HepG2 (cell line): ENCODE results near the gene ALDH3A2. TPM values are rescaled to one million over a fixed set of nuclear protein-coding genes. Genes with fewer than 3 reads are reported as not detected.
A peak's percentile ranks its signal among the peaks of the same experiment; 100 is the strongest.

Source experiments
- ASH2L ChIP-seq: fragments of 300-600, 200-600 bp; sonication (generic); IDR thresholded peaks from 2 replicates; pipeline ENCODE4 v1.7.0; 2017; ENCODE audit warnings: low read depth, mild to moderate bottlenecking, moderate library complexity, mixed read lengths, low read length; ENCODE audit not compliant: insufficient read length
- MIER3 ChIP-seq: IDR thresholded peaks from 2 replicates; pipeline ENCODE4 v1.6.1; 2016; ENCODE audit warnings: missing compliant biosample characterization, borderline replicate concordance
- SP140L ChIP-seq: sonication (generic); formaldehyde crosslinking; IDR thresholded peaks from 2 replicates; pipeline ENCODE4 v1.4.0; 2020; ENCODE audit warnings: missing genetic modification reagents, borderline replicate concordance
- TBX2 ChIP-seq: sonication (generic); formaldehyde crosslinking; IDR thresholded peaks from 2 replicates; pipeline ENCODE4 v1.5.0; 2020; ENCODE audit warnings: missing genetic modification reagents, mild to moderate bottlenecking, borderline replicate concordance
- TIGD3 ChIP-seq: sonication (generic); formaldehyde crosslinking; IDR thresholded peaks from 2 replicates; pipeline ENCODE4 v1.5.1; 2020; ENCODE audit warnings: mild to moderate bottlenecking, missing genetic modification reagents, borderline replicate concordance
- ZFP41 ChIP-seq: sonication (generic); formaldehyde crosslinking; IDR thresholded peaks from 2 replicates; pipeline ENCODE4 v1.4.0; 2020; ENCODE audit warnings: mild to moderate bottlenecking, missing genetic modification reagents, borderline replicate concordance
- ZNF17 ChIP-seq: sonication (generic); formaldehyde crosslinking; IDR thresholded peaks from 2 replicates; pipeline ENCODE4 v1.5.0; 2020; ENCODE audit warnings: mild to moderate bottlenecking, missing genetic modification reagents
- ZNF704 ChIP-seq: sonication (generic); formaldehyde crosslinking; IDR thresholded peaks from 2 replicates; pipeline ENCODE4 v1.8.1; 2023; ENCODE audit warnings: mild to moderate bottlenecking, inconsistent platforms, moderate library complexity, missing genetic modification reagents, borderline replicate concordance
- ZNF770 ChIP-seq: sonication (generic); formaldehyde crosslinking; IDR thresholded peaks from 2 replicates; pipeline ENCODE4 v1.5.0; 2020; ENCODE audit warnings: mild to moderate bottlenecking, missing genetic modification reagents
- polyA plus RNA-seq, 8 experiments: library from polyadenylated mRNA; depleted of rRNA in 3 of 8; stranded (reverse) in 7 of 8; unstranded in 1 of 8; fragments of >200 nt; fragmentation: Illumina TruSeq in 4 of 8; extraction: Trizol in 4 of 8; gene quantifications; 2 replicates each; pipeline versions ENCODE4 v1.2.1 to v1.2.3, GENCODE V29; 2011 to 2016; ENCODE audit warnings: low read depth in 4 of 8, missing spikeins in 1 of 8, mixed read lengths in 1 of 8; ENCODE audit not compliant: insufficient read depth in 1 of 8
- total RNA-seq, 5 experiments: library from RNA; depleted of rRNA; stranded (reverse); fragments of >200 nt; fragmentation: Illumina TruSeq; extraction: Trizol; gene quantifications; 2 replicates each; pipeline ENCODE4 v1.2.3, GENCODE V29; 2016; ENCODE audit warnings: low read depth in 1 of 5
- TF ChIP-seq, protein P1 (sequence below): sonication (generic); formaldehyde crosslinking; IDR thresholded peaks from 2 replicates; pipeline ENCODE4 v1.5.1; 2020; ENCODE audit warnings: mild to moderate bottlenecking, missing genetic modification reagents, moderate library complexity
- TF ChIP-seq, protein P2 (sequence below): sonication (generic); formaldehyde crosslinking; IDR thresholded peaks from 2 replicates; pipeline ENCODE4 v1.9.0; 2021; ENCODE audit warnings: mild to moderate bottlenecking, missing genetic modification reagents

ALDH3A2 gene
- total and polyA plus RNA-seq, 2 of the 13 experiments (the other 11 are each of a cell fraction or from before 2014, with no cell fraction given): 80.8 to 180 TPM

DNA sequence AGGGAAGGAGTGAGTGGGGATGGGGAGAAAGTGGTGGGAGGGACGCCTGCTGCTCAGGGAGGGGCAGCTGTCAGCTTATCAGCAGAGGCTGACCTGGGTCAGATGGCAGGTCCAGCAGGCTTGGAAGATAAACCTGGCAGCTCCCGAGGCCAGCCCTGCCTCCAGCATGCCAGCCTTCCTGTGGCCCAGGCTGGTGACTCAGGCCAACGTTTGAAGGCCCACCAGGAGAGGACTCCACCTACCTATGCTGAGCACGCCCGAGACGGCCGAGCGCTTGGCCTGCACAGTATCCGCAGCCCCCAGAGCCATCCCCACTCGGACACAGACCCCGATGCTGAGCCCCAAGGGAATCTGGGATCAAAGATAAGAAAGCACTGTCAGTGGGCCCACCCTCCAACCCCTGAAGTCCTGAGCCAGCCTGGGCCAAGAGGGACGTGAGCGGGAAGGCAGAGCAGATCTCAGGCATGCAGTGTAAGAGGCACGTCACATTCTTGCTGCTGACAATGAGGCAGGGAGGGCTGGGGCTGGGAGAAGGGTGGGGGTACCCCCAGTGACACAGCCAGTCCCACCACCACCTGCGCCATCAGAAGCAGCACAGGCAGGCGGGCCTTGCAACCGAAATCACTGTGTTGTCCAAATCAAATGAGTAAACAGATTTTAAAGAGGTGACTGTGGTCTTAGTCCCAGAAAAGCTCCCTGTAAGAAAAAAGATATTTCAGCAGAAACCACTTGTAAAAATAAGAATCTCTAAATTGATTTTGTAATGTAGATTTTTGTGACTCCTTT, 55.5 kb downstream of the ALDH3A2 start (continued):
- TF ChIP-seq, protein P1, sequence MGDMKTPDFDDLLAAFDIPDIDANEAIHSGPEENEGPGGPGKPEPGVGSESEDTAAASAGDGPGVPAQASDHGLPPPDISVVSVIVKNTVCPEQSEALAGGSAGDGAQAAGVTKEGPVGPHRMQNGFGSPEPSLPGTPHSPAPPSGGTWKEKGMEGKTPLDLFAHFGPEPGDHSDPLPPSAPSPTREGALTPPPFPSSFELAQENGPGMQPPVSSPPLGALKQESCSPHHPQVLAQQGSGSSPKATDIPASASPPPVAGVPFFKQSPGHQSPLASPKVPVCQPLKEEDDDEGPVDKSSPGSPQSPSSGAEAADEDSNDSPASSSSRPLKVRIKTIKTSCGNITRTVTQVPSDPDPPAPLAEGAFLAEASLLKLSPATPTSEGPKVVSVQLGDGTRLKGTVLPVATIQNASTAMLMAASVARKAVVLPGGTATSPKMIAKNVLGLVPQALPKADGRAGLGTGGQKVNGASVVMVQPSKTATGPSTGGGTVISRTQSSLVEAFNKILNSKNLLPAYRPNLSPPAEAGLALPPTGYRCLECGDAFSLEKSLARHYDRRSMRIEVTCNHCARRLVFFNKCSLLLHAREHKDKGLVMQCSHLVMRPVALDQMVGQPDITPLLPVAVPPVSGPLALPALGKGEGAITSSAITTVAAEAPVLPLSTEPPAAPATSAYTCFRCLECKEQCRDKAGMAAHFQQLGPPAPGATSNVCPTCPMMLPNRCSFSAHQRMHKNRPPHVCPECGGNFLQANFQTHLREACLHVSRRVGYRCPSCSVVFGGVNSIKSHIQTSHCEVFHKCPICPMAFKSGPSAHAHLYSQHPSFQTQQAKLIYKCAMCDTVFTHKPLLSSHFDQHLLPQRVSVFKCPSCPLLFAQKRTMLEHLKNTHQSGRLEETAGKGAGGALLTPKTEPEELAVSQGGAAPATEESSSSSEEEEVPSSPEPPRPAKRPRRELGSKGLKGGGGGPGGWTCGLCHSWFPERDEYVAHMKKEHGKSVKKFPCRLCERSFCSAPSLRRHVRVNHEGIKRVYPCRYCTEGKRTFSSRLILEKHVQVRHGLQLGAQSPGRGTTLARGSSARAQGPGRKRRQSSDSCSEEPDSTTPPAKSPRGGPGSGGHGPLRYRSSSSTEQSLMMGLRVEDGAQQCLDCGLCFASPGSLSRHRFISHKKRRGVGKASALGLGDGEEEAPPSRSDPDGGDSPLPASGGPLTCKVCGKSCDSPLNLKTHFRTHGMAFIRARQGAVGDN (CRISPR knock-in tag): peak; percentile 89
- TF ChIP-seq TIGD3 (no peak), TBX2 (CRISPR knock-in tag) (0 out of 2 replicates have a peak, but pooled peaks have one; percentile 35), MIER3 (CRISPR knock-in tag) (no peak), ZNF17 (no peak), ZFP41 (CRISPR knock-in tag) (no peak), ZNF770 (peak; percentile 23; the same call in 1 of the 2 replicates), ZNF704 (CRISPR knock-in tag) (no peak), ASH2L (no peak), SP140L (CRISPR knock-in tag) (no peak)
- TF ChIP-seq, protein P2, sequence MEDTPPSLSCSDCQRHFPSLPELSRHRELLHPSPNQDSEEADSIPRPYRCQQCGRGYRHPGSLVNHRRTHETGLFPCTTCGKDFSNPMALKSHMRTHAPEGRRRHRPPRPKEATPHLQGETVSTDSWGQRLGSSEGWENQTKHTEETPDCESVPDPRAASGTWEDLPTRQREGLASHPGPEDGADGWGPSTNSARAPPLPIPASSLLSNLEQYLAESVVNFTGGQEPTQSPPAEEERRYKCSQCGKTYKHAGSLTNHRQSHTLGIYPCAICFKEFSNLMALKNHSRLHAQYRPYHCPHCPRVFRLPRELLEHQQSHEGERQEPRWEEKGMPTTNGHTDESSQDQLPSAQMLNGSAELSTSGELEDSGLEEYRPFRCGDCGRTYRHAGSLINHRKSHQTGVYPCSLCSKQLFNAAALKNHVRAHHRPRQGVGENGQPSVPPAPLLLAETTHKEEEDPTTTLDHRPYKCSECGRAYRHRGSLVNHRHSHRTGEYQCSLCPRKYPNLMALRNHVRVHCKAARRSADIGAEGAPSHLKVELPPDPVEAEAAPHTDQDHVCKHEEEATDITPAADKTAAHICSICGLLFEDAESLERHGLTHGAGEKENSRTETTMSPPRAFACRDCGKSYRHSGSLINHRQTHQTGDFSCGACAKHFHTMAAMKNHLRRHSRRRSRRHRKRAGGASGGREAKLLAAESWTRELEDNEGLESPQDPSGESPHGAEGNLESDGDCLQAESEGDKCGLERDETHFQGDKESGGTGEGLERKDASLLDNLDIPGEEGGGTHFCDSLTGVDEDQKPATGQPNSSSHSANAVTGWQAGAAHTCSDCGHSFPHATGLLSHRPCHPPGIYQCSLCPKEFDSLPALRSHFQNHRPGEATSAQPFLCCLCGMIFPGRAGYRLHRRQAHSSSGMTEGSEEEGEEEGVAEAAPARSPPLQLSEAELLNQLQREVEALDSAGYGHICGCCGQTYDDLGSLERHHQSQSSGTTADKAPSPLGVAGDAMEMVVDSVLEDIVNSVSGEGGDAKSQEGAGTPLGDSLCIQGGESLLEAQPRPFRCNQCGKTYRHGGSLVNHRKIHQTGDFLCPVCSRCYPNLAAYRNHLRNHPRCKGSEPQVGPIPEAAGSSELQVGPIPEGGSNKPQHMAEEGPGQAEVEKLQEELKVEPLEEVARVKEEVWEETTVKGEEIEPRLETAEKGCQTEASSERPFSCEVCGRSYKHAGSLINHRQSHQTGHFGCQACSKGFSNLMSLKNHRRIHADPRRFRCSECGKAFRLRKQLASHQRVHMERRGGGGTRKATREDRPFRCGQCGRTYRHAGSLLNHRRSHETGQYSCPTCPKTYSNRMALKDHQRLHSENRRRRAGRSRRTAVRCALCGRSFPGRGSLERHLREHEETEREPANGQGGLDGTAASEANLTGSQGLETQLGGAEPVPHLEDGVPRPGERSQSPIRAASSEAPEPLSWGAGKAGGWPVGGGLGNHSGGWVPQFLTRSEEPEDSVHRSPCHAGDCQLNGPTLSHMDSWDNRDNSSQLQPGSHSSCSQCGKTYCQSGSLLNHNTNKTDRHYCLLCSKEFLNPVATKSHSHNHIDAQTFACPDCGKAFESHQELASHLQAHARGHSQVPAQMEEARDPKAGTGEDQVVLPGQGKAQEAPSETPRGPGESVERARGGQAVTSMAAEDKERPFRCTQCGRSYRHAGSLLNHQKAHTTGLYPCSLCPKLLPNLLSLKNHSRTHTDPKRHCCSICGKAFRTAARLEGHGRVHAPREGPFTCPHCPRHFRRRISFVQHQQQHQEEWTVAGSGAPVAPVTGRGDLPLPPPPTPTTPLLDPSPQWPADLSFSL (CRISPR knock-in tag): no peak
